ENCODE measurements around the gene SOCS7.

The SOCS7 gene, protein sequence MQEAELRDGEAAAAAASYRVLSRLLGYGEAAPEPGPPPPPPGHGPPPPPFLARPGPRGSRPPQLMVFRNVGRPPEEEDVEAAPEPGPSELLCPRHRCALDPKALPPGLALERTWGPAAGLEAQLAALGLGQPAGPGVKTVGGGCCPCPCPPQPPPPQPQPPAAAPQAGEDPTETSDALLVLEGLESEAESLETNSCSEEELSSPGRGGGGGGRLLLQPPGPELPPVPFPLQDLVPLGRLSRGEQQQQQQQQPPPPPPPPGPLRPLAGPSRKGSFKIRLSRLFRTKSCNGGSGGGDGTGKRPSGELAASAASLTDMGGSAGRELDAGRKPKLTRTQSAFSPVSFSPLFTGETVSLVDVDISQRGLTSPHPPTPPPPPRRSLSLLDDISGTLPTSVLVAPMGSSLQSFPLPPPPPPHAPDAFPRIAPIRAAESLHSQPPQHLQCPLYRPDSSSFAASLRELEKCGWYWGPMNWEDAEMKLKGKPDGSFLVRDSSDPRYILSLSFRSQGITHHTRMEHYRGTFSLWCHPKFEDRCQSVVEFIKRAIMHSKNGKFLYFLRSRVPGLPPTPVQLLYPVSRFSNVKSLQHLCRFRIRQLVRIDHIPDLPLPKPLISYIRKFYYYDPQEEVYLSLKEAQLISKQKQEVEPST

DNA sequence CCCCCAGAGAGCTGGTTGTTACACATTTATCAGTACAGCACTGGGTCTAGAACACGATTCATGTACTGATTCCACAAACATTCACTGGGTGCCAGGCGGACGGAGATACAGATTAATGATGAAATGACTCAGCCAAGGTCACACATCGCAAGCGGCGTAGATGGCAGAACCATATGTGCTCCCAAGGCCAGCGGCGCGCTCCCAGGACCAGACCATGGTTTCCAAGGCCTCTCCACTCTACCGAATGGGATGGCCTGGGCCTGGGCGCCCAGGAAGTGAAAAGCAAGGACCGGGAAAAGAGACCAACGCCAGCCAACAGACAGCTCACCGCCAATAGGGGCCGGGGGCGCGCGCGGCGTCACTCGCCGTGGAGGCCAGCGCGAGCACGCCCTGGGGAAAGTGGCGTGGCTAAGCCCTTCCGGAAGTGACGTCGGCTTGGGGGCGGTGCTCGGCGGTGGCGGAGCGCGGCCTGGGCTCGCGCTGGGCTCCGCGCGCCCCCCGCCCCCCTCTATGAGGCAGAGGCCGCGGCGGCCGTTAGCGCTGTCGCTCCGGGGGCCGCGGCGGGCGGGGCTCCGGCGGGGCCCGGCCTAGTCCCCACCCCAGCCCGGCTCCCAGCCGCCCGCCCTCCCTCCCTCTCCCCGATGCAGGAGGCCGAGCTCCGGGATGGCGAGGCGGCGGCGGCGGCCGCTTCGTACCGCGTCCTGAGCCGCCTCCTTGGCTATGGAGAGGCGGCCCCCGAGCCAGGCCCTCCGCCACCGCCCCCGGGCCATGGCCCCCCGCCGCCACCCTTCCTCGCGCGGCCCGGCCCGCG is at the start of gene SOCS7:
Gene SOCS7 (plus strand): TSS at position 433 of the 811 bp plus-strand sequence. CDS start 209 bp downstream, at position 642.
- DNase-seq (ENCODE audit: low read depth) = peak; percentile 87

DNA sequence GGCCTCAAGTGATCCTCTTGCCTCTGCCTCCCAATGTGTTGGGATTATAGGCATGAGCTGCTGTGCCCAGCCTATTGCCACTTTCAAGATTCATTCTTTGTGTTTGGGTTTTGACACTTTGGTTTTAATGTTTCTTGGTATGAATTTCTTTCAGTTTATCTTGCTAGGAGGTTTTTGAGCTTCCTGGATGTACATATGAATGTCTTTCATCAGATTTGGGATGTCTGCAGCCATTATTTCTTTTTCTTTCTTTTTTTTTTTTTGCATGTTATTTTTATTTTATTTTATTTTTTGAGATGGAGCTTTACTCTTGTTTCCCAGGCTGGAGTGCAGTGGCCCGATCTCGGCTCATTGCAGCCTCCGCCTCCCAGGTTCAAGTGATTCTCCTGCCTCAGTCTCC is 36.1 kb upstream of the SOCS7 start:
- DNase-seq (ENCODE audit: low read depth) = no peak

DNA sequence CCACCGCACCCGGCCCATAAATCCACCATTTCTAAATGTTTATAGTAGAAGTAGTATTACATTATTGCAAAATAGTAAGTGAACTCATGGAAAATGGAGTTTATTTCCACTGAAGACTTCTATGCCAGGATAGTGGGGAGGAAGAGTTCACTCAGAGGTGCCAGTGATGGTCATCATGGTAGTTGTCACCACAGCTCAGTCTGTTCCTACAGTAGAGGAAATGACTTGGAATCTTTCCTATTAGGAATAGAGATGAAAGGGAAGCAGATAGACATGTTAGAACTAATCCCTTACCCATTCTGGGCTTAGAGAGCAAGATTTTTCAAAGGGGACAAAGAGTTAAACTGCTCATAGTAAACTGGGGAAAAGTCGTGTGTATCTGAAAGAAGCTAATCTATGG is 34.6 kb upstream of the SOCS7 start:
- DNase-seq (ENCODE audit: low read depth) = no peak

DNA sequence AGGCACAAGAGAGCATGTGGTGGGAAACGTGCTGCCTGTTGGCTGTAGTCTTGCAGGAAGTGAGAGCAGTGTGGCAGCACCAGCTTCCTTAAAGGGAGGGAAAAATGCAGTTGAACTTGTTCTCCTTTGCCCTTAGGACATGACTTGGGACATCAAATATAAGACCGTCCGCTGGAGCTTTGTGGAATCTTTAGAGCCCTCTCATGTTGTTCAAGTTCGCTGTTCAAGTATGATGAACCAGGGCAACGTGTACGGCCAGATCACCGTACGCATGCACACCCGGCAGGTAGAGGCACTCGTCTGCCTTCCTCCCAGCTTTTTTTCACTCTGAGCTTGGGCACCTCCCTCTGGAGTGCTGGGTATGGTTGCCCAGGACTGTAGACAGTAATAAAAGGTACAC is 31.2 kb upstream of the SOCS7 start:
- no peak for DNase-seq (ENCODE audit: low read depth)

DNA sequence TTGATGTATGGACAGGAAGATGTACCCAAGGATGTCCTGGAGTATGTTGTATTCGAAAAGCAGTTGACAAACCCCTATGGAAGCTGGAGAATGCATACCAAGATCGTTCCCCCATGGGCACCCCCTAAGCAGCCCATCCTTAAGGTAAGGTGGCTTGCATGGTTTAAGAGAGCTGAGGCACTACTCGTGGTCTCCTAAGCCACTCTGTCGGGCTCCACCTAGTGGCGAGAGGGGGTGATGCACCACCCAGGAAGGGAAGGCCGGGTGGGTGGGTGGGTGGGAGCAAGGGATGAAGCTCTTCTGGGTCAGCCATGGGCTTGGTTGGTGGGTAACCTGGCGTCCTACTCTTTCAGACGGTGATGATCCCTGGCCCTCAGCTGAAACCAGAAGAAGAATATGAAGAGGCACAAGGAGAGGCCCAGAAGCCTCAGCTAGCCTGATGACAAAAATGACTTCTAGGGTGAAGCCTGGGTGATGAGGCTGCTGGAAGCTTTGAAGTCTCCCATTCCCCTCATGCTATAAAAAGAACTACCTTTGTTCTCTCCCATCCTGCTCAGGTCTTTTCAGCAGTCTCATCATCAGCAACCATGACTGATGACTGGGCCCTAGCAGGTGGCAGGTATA is 29.4 kb upstream of the SOCS7 start:
- DNase-seq (ENCODE audit: low read depth) = peak; percentile 35

DNA sequence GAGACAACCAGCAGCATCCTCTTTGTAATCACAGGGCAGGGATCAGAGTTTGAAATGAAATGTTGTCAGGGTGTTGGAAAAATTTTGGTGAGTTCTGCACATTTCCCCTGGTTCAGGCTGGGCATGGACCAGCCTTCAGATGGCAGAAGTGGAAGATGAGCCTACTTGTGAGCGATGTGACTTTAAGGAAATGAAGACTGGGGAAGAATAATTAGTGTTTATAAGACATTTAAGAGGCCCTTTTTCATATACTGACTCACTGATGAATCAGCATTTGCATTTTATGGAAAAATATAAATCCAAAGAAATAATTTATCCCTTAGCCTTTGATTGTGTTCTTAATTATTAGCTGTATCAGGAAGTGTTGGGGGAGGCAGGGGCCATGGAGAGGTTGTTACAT is 28.7 kb upstream of the SOCS7 start:
- DNase-seq (ENCODE audit: low read depth) = no peak

DNA sequence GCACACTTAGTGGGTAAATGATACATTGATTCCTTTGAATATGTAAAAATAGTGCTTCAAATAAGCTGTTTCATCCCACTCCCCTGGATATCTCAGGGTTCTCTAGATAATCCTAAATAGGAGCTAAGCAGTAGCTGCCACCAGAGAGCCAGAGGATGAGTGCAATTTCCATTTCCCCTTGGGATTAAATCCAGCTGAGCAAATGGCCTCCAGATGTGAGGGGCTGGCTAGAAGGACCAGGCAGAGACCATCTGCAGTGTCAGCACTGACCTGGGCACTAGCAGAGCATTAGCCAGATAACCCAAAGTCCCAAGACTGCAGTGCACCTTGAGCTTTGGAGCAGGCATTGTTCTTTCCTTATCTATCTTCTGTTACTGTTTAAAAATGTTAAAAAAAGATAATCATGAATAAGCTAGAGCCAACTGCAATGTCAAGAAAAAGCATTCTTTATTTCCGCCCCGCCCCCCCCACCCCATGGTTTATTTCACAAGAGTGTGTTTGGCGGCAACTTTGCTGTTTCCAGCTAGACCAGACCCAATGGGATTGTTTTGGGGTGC is 27.4 kb upstream of the SOCS7 start:
- no peak for DNase-seq (ENCODE audit: low read depth)

DNA sequence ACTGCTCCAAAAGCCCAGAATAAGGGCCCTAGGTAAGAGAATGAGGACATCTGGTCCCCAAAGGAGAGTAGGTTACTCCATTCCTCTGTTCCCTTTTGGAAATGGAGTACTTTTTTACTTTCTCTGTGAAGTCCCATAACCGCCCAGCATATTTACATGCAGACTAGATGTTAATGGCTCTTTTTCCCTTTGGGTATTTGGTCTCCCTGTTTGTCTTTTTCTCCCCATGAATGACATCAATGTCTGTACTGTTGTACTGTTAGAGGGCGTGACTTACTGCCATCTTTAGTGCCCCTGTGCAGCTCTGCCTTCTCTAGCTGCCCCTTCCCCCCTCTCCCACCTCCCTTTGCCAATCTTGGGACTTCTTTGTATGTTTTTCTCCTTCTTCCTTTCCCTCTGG is 26.9 kb upstream of the SOCS7 start:
- no peak for DNase-seq (ENCODE audit: low read depth)

DNA sequence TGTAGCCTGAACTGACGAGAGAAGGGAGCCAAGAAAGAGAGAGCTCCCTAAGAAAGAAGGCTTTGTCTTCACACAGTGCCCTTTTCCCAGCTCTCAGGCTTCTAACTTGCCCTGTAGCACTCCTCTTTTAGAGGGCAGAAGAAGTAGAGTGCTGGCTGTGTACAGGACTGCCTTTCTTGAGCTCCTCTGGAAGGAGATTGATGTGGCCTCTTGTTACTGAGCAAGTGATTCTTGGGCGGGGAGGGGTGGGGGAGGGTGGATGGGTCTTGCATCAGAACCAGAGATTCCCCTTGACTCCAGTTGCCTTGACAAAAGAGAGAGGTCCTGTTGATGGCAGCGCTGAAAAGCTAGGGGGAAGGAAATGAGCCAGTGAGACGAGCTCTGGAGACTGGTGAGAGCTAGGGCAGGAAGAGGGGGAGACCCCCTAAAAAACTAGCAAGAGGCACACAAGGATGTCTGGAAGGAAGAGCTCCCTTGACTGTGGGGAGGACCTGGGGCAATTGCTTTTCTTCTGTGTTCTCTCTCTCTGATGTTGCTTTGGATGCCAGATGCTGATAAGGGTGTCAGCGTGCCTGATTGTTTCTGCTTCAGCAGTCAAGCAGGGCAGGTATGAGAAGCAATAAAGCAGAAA is 26.3 kb upstream of the SOCS7 start:
- peak; percentile 67 for DNase-seq (ENCODE audit: low read depth)

DNA sequence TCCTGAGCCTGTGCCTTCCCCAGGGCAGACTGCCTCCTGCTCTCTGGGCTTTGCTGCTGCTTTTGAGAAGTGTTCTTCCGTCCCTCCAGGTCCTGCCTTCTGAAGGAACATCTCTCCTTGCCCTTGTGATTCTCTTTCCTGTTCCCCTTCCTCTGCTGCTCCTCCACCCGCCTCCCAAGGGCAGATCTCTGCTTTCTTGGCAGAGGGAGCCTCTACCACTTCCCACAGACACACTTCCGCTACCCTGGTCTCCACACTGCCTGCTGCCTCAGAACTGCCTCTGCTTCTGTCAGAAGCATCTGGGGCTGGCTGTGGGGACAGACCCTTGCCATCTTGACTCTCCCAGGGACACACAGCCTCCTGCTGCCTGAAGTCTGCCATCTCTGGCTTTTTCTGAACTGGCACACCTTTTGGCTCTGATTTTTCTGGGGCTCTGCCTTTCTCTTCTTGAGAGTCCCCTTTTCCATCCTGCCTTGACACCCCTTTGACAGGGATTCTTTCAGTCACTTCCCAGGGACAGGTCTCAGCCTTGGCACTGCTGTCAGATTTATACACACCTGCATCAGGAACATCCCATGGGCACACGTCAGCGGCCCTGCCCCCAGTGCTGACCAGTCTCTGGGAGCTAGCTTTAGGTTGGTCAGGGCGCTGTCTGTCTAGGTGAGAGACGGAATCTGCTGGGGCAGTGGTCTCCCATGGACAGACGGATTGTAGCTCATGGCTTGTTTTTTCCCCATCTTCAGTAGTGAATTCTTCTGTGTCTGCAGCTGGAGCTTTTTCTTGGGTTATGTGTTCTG is 24.4 kb upstream of the SOCS7 start:
- DNase-seq (ENCODE audit: low read depth) = no peak

DNA sequence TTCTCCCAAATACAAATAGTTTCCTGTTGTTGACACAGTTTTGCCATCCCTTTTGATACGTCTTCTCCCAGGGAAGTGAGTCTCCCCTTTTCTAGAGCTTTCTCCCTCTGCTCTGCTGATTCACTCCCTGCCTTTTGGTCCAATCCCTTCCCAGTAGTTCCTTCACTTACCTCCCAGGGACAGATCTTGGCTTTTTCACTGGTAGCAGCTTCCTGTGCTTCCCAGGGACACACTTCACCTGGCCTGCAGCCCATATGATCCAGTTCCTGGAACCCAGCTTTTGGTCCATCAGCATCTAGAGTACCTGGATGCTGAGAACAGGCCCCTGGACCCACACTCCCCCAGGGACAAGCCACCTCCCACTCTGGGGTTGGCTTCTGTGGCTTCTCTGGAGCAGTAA is 23.7 kb upstream of the SOCS7 start:
- DNase-seq (ENCODE audit: low read depth) = no peak

DNA sequence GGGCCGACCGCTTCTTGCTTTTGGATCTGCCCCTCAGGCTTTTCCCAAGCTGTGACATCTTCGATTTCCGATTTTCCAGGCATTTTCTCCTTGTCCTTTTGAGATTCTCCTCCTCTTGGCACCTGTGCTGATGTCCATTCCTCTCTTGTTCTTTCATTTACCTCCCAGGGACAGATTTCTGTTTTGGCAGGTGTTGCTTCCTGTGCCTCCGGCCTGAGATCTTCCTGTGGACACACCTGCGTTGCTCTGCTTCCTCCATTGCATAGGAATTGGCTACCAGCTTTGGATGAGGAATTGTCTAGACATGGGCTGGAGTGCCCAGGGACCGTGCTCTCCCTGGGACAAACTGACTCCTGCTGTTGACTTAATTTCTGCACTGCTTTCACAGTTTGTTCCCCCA is 23.0 kb upstream of the SOCS7 start:
- no peak for DNase-seq (ENCODE audit: low read depth)

DNA sequence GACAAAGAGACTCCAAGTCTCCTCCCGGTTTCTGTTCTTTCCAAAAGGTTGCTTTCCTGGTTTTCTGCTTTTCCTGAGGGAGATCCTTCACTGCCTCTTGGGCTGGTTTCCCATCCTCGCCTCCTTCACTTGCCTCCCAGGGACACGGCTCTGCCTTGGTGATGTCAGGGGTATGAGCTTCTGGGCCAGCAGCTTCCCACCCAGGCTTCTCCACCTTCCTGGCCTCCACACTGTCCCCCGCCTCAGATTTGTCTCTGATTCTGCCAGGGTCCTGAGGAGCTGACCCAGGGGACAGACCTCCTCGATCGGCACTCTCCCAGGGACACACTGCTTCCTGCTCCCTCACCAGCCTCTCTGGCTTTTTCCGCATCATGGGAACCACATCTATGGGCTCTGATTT is 22.4 kb upstream of the SOCS7 start:
- DNase-seq (ENCODE audit: low read depth) = no peak

DNA sequence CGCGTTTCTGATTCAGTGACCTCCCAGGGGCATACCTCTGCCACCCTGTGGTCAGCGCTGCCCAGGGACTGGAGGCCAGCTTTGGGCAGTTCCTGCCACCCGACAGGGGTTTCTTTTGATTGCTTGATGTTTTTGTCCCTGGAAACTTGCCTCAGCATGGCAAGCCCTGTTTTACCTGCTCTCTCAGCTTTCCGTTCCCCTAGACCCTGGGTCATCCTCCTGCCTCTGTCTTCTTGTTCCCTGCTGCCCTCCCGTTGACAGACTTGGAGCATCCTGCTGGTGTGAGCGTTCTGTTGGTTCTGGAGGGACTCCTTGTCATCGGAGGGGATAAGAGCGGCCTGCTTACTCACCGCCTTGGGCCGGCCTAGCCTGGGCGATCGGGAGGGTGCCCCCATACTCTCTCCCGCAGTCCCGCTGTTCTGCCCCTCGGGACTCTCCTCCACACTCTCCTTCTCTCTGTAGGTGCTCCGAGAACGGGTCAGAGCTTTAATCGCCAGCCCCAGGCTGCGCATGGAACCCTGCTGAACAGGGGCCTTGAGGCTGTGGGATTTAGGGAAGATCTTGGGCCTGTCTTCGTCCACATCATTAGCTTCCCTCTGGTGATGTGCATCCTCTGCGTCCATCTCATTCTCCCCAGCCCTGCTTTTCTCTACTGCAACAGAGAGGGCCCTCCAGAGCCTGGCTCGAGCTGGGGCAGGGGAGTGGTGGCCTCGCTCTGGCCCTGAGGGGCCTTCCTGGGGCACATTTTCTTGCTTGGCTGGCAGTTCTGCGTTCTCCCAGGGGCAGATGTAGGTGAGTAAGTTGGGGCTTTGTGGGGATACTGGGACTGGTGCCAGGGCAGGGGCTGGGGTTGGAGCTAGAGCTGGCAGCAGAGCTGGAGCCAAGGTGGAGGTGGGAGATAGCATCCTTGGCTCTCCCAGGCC is 21.6 kb upstream of the SOCS7 start:
- no peak for DNase-seq (ENCODE audit: low read depth)

DNA sequence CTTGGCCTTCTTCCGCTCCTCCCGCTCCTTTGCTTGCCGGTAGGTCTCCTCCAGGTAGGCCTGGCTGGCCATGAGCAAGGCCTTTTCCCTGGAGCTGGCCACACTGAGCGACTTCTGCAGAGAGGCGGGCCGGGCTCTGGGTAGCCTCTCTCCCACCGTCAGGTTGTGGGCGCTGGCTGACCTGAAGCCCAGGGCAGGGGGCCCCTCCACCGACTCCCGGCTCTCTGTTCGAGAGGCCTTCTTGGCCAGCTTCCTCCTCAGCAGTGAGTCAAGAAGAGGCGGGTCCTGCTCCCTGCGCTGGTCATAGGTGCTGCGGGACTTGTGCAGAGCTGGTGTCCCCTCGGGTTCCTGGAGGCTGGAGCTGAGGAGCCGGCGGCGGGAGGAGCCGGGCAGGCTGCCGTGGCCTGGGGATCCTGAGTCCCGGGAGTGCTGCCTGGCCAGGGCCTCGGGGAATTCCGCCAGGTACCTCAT is 20.7 kb upstream of the SOCS7 start:
- no peak for DNase-seq (ENCODE audit: low read depth)

DNA sequence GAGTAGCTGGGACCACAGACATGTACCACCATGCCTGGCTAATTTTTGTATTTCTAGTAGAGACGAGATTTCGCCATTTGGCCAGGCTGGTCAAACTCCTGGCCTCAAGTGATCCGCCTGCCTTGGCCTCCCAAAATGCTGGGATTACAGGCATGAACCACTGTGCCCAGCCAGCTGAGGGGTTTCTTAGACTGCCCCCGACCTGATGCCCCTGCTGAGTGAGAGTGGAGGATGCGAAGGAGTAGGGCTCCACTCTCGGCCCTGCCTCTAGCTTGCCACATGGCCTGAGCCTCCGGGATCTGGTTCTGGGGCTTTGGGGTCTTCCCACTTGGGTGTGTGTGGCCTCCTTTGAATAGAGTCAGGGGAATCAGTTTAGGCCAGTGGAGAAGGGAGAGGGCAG is 18.9 kb upstream of the SOCS7 start:
- no peak for DNase-seq (ENCODE audit: low read depth)

DNA sequence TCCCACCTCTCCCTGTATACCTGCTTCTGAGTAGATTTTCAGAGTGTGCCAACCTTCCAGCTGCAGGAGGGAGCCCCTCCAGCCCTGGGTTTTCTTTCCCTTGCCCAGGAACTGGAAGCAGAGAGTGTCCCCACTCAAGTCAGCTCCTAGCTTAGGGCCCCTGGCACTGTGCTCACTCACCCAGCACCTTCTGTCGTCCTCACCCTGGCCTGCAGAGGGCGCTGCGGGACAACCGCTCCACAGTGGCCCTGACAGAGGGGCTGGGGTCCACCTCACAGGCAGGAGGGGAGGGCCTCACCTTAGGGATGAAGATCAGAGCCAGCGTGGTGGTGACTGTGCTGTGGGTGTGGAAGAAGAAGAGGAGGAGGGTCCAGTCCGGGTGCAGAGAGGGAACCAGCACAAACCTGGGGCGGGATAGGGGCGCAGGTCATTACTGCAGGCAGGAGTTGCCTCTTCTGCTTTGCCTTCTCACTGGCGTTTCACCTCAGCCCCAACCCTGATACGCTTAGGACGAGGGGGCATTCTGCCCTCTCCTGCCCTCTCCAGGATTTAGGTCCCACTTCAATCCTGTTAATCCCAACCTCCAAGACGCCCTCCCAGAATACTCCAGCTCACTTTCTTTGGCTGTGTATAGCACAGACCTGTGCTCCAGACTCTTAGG is 17.9 kb upstream of the SOCS7 start:
- no peak for DNase-seq (ENCODE audit: low read depth)

DNA sequence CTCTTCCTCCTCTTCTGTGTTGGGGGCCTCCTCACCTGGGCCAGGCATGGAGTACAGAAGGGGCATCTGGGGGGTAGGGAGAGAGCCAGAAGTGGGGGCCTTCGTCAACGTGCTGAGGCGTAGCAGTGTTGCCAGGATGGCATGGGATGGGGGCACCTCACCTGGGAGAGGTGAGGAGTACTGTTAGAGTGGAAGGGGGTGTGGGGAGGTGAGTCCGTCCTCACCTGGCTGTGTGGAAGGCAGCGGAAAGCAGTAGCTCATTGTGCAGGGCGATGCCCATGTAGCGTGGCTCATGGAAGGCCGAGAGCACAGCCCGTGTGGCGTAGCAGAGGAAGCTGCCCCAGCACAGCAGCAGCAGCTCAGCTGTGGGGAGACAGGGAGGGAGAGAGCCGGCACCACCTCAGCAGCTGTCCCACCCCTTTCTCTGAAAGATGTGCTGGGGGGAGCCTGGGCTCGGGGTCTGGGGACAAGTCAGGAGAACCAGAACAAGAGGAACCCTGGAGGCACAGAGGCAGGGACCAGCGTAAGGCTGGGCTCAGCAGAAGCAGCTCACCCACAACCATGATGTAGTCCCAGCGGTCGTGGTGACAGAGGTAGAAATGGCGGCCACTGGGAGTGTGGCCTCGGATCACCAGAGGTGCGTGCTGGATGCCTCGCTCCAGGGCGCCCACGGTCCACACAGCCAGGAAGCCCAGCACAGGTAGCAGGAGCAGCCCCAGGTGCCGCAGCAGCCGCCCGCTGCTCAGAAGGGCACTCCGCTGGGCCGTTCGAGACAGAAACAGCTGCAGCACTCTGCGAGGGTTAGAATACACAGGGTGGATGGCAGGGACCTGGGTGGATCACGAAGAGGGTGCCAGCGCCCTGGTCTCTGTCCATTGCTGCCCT is 16.9 kb upstream of the SOCS7 start:
- DNase-seq (ENCODE audit: low read depth) = no peak

Measured in amniotic epithelial cell (primary cell).